Activated CD8-positive, alpha-beta memory T cell treated with anti-CD3 and anti-CD28 coated beads, Interleukin-2, amount 50 U/mL, for 24 hours (primary cell): ENCODE data around the gene CRYBG2.

Experiments used
- DNase-seq: peaks from one replicate; pipeline ENCODE4 v3.0.0-alpha.2; 2020; ENCODE audit errors: extremely low read depth

CRYBG2 gene

GRCh38 chr1:26372039-26372438 lies 18.1 kb upstream of the CRYBG2 start:
- no peak for DNase-seq

DNA sequence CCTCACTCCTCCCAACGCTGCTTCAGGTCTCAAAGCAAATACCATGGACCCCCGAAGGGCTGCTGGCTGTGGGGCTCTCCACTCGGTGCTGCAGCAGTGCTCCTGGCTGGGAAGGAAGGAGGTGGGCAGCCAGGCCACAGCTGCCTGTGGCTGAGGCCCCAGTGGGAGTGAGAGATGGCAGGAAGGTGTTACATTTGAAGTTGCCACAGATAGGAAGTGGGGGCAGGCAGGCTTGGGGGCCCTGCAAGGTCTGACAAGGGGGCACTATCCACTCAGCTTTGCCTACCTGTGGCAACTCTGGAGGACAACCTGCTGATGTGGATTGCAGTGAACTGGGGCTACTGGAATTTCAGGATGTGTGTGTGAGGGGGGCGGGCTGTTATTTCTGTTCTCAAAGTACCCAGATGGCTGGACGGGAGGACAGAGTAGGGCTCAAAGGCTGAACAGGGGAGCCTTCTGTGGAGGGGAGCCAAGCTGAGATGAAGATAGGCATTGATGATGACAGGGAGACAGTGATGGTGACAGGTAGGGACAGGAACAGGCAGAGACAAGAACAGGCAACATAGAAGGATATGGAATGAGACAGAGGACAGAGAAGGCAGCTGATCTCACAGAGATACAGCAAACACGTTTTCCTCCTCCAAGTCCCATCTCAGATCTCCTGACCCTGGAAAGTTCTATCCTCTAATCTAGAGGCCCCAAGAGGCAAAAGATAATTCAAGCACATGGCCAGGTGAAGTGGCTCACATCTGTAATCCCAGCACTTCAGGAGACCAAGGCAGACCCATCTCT lies 16.9 kb upstream of the CRYBG2 start:
- DNase-seq, result no peak

DNA sequence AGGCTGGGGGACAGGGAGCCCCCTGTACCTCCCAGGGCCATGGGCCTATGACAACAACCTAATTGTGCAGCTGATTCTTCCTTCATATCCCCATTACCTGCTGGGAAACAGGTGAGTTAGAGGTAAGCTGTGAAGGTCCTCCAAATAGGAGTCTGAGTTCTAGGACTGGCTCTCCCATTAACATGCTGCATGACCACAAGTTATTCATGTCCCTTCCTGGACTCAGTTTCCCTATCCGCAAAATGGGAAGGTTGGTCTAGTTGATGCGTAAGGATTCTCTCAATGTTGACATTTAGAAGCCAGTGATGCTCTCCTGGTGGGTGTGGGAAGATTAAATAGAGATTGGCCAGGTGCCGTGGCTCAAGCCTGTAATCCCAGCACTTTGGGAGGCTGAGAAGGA lies 14.6 kb upstream of the CRYBG2 start:
- DNase-seq, result no peak

DNA sequence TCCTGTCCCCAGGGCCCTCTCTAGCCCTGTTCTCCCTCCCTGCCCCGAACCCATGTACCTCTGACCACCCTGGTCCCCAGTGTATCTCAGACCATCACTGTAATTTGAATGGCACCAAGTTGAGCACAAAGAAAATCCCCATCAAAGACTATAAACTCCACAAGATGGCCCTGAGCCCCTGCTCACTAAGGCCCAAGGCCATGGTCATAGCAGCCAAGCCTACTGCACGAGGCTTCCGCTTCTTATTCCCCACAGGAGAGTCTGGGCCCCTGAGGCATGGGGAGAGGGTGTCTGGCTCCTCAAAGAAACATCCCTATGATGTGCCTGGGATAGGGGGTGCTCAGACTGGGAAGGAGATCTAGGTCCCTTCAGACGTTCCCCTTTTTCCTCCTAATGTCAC lies 14.1 kb upstream of the CRYBG2 start:
- no peak for DNase-seq

DNA sequence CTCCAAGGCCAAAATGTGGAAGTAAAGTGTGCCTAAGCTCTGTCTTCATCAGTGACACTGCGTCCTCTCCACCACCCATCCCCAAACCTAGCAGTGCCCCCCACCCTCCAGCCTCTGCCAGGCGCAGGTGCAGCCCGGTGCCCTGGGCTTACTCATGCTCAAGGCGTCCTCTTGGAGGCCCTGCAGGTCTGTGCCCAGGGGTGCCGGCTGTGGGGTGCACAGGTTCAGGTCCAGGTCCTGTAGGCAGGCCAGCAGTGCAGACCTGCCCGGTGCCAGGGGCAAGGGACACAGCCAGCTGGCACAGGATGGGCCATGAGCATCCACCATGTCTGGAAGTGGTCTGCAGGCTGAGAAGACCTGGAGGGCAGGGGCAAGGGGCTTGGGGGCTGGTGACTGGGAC lies 13.5 kb upstream of the CRYBG2 start:
- DNase-seq, result no peak

- DNase-seq, result no peak
Observed at GRCh38 chr1:26364956-26365355, 11.0 kb upstream of the CRYBG2 start.

GRCh38 chr1:26363549-26364448 lies 9.9 kb upstream of the CRYBG2 start:
- peak; percentile 66 for DNase-seq

GRCh38 chr1:26362331-26362730 lies 8.4 kb upstream of the CRYBG2 start:
- DNase-seq, result no peak

DNA sequence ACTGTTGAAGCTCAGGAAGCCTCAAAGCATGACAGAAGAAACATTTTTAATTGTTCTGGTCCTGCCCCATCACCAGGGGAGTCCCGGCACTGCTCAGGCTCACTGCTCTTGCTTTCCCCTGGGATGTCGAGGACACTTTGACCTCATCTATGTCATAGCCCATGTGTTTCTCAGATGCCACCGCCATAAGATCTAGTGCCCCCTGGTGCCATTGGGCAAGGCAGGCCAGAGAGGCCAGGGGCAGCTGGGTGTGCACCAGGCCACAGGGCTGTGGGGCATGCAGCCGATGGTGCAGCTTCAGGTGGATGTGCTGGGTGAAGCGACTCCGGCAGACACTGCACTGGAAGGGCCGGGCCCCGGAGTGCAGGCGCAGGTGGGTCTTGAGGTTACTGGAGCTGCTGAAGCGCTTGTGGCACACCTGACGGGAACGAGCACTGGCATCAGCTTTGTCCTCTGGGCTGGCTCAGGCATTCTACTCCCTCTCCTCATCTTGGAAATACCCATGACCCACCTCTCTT lies 7.7 kb upstream of the CRYBG2 start:
- no peak for DNase-seq

GRCh38 chr1:26360807-26361604 lies 7.1 kb upstream of the CRYBG2 start:
- DNase-seq, result no peak

- no peak for DNase-seq
Observed at GRCh38 chr1:26359981-26360806, 6.3 kb upstream of the CRYBG2 start.

DNA sequence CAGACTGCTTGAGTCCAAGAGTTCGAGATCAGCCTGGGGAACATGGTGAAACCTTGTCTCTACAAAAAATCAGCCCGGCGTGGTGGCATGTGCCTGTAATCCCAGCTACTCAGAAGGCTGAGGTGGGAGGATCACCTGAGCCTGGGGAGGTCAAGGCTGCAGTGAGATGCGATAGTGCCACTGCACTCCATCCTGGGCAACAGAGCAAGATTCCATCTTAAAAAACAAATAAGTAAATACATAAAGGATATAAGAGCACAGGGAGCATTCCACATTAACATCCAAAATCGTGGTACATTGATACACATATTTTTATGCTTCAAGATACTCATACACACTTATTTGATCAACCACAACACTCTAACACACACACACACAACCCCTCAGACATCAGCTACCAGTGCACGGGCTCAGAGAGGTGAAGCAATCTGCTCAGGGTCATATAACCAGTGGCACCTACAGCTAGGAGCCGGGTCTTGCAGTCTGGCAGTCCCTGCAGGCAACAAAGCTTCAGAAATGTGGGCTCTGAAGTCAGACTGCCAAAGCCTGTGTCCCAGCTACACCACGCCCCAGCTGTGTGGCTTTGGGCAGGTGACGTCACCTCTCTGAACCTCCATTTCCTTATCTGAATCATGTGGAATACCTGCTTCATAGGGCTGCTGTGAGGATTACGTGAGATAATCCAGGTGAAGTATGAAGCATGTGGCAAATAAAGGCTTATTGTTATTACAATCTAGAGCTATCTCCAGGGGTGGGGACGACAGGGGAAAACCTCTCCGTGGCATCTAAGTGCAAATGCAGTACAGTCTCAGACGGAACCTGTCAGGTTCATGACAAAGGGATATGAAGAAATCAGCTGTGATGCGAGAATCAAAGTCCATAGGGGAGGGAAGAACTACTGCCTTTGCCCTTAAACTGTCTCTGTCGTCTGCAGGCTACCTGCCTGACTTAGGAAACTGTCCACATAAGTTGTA lies 4.8 kb upstream of the CRYBG2 start:
- DNase-seq, result no peak

GRCh38 chr1:26357121-26357602 lies 3.2 kb upstream of the CRYBG2 start:
- no peak for DNase-seq

DNA sequence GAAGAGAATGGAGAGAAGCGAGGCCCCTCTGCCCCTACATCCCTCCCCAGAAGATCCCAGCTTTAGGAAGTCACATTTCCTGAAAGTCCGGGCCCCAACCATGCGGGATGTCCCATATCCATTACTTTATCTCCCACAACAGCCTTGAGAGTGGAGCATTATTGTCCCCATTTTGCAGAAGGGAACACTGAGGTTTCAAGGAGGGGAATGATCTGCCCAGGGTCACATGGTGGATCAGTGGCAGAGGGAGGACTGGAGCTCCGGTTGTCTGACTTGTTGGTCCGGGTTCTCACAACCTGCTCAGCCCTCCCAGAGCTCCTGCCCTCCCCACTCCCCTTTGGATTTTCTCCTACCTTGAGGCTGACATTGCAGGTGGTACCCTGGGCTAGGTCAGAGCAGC lies 2.2 kb upstream of the CRYBG2 start:
- no peak for DNase-seq

DNA sequence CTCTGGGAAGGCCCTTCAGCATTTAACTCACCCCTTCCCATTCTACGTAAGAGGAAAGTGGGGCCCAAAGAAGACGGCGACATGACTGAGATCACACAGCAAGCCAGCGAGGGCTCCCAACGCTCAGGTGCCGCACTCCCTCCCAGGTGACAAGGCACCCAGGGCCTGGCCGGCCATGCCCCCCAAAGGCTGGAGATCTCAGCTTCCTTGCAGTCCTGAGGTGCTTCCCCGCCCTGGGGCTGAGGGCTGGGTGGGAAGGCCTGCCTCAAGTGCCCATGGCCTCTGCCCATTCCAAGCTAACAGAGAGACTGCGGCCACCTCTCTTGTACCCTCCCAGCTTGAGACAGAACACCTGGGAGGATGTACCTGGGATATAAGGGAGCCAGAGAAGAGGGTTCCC lies 1.0 kb upstream of the CRYBG2 start:
- DNase-seq, result no peak

- DNase-seq, result no peak
Observed at GRCh38 chr1:26353210-26353859, 595 bp downstream of the CRYBG2 start.

DNA sequence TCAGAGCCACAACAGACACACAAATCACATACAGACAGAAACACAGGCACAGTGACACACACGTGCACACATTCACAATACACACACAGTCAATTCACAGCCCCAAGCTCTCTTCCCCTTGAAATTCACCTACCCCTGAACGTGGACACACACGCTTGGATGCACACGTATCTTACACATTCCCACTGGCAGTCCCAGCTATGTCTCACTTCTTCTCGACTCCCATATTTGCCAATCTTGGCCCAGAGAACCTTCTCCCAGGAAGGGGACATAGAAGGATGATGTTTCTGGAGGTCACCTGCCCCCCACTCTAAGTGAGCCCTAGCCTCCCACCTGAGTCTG lies 1.6 kb downstream of the CRYBG2 start:
- no peak for DNase-seq

DNA sequence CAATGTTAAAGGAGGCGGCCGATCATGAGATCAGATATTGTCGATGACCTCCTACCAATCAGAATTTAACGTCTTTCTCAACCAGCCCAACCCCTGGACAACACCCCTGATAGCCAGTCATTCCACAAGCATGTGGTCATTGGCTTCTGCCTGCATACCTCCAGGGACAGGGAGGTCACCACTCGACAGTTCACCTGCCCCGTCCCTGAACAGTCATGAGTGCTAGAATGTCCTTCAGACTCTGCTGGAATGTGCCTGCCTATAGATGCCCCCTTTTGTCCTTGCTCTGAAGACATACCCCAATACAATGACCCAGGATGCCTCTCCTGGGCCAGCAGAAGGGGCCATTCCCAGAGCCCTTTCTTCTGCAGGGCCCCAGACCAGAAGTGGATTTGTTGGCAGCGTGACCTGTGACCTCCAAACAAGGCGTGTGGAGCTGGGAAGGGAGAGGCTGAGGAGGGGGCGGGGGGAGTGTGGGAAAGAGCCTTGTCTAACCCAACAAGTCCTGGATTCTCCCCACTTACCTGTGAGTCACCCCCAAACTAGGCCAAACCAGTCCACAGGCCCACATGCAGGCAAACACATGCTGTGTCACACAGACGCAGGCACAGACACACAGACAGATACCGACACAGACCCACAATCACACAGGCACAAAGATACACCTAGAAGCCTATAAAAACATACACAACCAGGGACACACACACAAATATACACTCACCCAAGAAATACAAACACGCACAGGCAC lies 2.2 kb downstream of the CRYBG2 start:
- no peak for DNase-seq
